OCI-LY7 (cell line): ENCODE measurements around the gene ADAT1. TPM values are rescaled to one million over a fixed set of nuclear protein-coding genes. Genes with fewer than 3 reads are reported as not detected.

Experiments used
- BruUV-seq: library from RNA; stranded (reverse); fragments of 400-500 nt; replicated peaks from 2 replicates; lab custom pipeline; 2021; lab: Mats Ljungman, UMichigan
- CTCF ChIA-PET: fragments of 300-600 bp; sonication (Branson Sonifier 250); formaldehyde crosslinking; loops from one replicate; lab custom pipeline; 2022; ENCODE audit warnings: antibody characterized with exemption; ENCODE audit not compliant: unreplicated experiment; lab: Charles Lee
- POLR2A ChIA-PET: fragments of 300-600 bp; sonication (Branson Sonifier 250); formaldehyde crosslinking; loops from one replicate; lab custom pipeline; 2022; ENCODE audit warnings: antibody characterized with exemption; lab: Charles Lee
- DNase-seq: peaks from one replicate; pipeline ENCODE4 v3.0.0-alpha.2; 2015; ENCODE audit warnings: low spot score
- H2AFZ ChIP-seq: fragments of 200-600 bp; sonication (generic), shearing (Covaris generic); 2 replicates; pipeline ENCODE4 v1.6.1; 2014; ENCODE audit warnings: mild to moderate bottlenecking, antibody characterized with exemption, low read length, moderate library complexity
- H3K27ac ChIP-seq: fragments of 200-600 bp; sonication (generic); 2 replicates; pipeline ENCODE4 v1.5.1; 2014; ENCODE audit warnings: mixed run types, low read depth, mild to moderate bottlenecking, moderate library complexity, low read length, inconsistent platforms; ENCODE audit not compliant: poor library complexity, severe bottlenecking
- H3K36me3 ChIP-seq: fragments of 200-600 bp; sonication (generic); 2 replicates; pipeline ENCODE4 v1.6.1; 2014; ENCODE audit warnings: mild to moderate bottlenecking, antibody characterized with exemption, low read length, moderate library complexity, mixed read lengths; ENCODE audit not compliant: insufficient read depth
- H3K4me1 ChIP-seq: fragments of 200-600 bp; sonication (generic); 2 replicates; pipeline ENCODE4 v1.5.1; 2014; ENCODE audit warnings: mild to moderate bottlenecking, low read length; ENCODE audit not compliant: insufficient read depth, poor library complexity, severe bottlenecking
- H3K4me2 ChIP-seq: fragments of 200-600 bp; sonication (generic); 2 replicates; pipeline ENCODE4 v1.6.1; 2014; ENCODE audit warnings: mild to moderate bottlenecking, low read length
- H3K4me3 ChIP-seq: fragments of 200-600 bp; sonication (generic); 2 replicates; pipeline ENCODE4 v1.5.1; 2014; ENCODE audit warnings: mild to moderate bottlenecking, low read depth, low read length; ENCODE audit not compliant: poor library complexity, severe bottlenecking
- H3K79me2 ChIP-seq: fragments of 200-600 bp; sonication (generic); 2 replicates; pipeline ENCODE4 v1.6.1; 2016; ENCODE audit warnings: low read depth, mild to moderate bottlenecking, low read length, moderate library complexity, mixed read lengths; ENCODE audit not compliant: insufficient read depth
- H3K9me2 ChIP-seq: fragments of 200-600 bp; sonication (generic); 2 replicates; pipeline ENCODE4 v1.6.1; 2016; ENCODE audit warnings: mild to moderate bottlenecking, low read length, mixed read lengths; ENCODE audit not compliant: insufficient read depth
- H3K9me3 ChIP-seq: fragments of 200-600 bp; sonication (generic); 2 replicates; pipeline ENCODE4 v1.6.1; 2014; ENCODE audit warnings: mild to moderate bottlenecking, mixed run types, low read length, mixed read lengths
- H4K20me1 ChIP-seq: fragments of 200-600 bp; sonication (generic); 2 replicates; pipeline ENCODE4 v1.6.1; 2014; ENCODE audit warnings: mild to moderate bottlenecking, antibody characterized with exemption, low read length, moderate library complexity, mixed read lengths; ENCODE audit not compliant: insufficient read depth
- EZH2phosphoT487 ChIP-seq: fragments of 200-600 bp; sonication (generic); IDR thresholded peaks from 2 replicates; pipeline ENCODE4 v1.6.1; 2018; ENCODE audit warnings: low read depth, borderline replicate concordance, mild to moderate bottlenecking, mixed run types, antibody characterized with exemption, low read length, moderate library complexity, mixed read lengths
- intact Hi-C: fragments of 100-400 bp; cut with micrococcal nuclease; formaldehyde crosslinking; loops from one replicate; pipeline ENCODE4 v1.10.0; 2022; ENCODE audit not compliant: unreplicated experiment
- total RNA-seq, 2 experiments: library from RNA; depleted of rRNA in 1 of 2; stranded (reverse); fragments of >200 nt in 1 of 2; shearing (Covaris generic) in 1 of 2; gene quantifications; 2 replicates each; pipeline ENCODE4 v1.2.3, GENCODE V29; 2014 to 2022
- TF ChIP-seq, protein P1 (sequence below): fragments of 200-600 bp; sonication (generic); conservative IDR thresholded peaks from 2 replicates; pipeline ENCODE4 v1.5.1; 2014; ENCODE audit warnings: mild to moderate bottlenecking, antibody characterized with exemption, low read length, moderate library complexity, mixed read lengths

The ADAT1 gene
- total RNA-seq, 2 experiments from 2014 or later, result 53.4 to 91.7 TPM

DNA sequence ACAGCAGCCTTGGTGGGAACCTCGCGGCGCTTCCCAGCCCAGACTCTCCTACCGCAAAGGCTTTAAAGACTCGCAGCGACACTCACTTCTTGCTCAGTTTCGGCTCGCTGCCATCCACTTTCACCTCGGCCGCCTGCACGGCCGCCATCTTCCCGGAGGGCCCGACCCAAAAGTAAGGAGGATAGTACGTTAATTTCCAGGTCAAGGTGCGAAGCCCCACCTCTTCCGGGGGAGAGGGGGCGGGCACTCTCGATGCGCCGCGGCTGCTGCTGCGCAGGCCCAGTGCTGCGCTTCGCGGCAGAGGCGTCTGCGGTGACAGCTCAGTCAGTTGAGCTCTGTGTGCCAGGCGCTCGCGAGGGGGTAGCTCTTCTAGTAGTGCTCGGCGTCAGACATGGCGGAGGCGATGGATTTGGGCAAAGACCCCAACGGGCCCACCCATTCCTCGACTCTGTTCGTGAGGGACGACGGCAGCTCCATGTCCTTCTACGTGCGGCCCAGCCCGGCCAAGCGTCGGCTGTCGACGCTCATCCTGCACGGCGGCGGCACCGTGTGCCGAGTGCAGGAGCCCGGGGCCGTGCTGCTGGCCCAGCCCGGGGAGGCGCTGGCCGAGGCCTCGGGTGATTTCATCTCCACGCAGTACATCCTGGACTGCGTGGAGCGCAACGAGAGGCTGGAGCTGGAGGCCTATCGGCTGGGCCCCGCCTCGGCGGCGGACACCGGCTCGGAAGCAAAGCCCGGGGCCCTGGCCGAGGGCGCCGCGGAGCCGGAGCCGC is 24.6 kb upstream of the ADAT1 start, which contains the start of the genes KARS1 and TERF2IP:
Gene KARS1 (minus strand): TSS at position 174 of the 773 bp plus-strand sequence. CDS start 26 bp downstream, at position 148.
Gene TERF2IP (plus strand): TSS at position 282 of the 773 bp plus-strand sequence. CDS start 110 bp downstream, at position 392.
- H3K27ac ChIP-seq, result peak within 1 kb of the TSS; percentile 82
- H2AFZ ChIP-seq, result peak within 1 kb of the TSS; percentile 69; the same call in 1 of the 2 replicates
- DNase-seq, result peak; percentile 93
- intact Hi-C loops, result loop anchor here (1.0 to 5.0 kb wide), 5 partner anchors 24 to 1543 kb away; partner anchors contain the start of genes ADAT1, TMEM170A and TMEM231
- CTCF ChIA-PET, result interaction anchor here (0.8 to 1.2 kb wide), 2 partner anchors 83 to 116 kb away, joined by 3 to 6 read pairs; no protein-coding TSS in a partner anchor
- H3K36me3 ChIP-seq, result peaks cover 55% of the 10 kb centered on the region
- BruUV-seq, result no TSS peak
- POLR2A ChIA-PET, result interaction anchor here (0.6 to 3.2 kb wide), 13 partner anchors 8 to 124 kb away, joined by 3 to 21 read pairs (median 5); partner anchors contain the start of genes ADAT1 and GABARAPL2
- H3K79me2 ChIP-seq, result peaks cover 96% of the 10 kb centered on the region
- peaks cover 49% of the 10 kb centered on the region for H4K20me1 ChIP-seq
- TF ChIP-seq, protein P1, sequence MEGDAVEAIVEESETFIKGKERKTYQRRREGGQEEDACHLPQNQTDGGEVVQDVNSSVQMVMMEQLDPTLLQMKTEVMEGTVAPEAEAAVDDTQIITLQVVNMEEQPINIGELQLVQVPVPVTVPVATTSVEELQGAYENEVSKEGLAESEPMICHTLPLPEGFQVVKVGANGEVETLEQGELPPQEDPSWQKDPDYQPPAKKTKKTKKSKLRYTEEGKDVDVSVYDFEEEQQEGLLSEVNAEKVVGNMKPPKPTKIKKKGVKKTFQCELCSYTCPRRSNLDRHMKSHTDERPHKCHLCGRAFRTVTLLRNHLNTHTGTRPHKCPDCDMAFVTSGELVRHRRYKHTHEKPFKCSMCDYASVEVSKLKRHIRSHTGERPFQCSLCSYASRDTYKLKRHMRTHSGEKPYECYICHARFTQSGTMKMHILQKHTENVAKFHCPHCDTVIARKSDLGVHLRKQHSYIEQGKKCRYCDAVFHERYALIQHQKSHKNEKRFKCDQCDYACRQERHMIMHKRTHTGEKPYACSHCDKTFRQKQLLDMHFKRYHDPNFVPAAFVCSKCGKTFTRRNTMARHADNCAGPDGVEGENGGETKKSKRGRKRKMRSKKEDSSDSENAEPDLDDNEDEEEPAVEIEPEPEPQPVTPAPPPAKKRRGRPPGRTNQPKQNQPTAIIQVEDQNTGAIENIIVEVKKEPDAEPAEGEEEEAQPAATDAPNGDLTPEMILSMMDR, result no peak
- no peak for TF ChIP-seq EZH2phosphoT487
- no peaks in the 10 kb centered on the region for H3K9me3 ChIP-seq
- peak within 1 kb of the TSS; percentile 87 for H3K4me2 ChIP-seq
- H3K9me2 ChIP-seq, result no peaks in the 10 kb centered on the region
- H3K4me3 ChIP-seq, result peak within 1 kb of the TSS; percentile 88
- peaks cover 57% of the 10 kb centered on the region for H3K4me1 ChIP-seq

DNA sequence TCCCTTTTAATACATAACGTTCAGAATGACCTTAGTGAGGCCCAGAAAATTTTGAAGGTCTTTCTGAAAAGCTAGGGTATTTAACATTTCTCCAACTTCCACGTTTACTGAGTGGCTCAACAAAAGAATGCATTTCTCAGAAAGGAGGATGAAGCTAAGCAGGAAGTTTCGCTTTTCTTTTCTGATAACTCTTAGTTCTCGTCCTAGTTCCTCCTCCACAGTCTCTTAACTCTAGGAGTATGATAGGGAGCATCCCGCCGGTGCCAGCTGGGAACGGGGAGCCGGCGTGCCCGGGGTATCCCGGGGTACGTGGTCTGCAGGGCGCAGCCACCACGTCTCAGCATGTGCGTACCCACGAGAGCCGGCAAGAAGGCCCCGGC is 24.0 kb upstream of the ADAT1 start:
- peak overlapping the region; percentile 87 for H3K4me2 ChIP-seq
- peak; percentile 9 for DNase-seq
- ChIA-PET POLR2A (interaction anchor here (0.6 to 3.2 kb wide), 11 partner anchors 8 to 117 kb away, joined by 3 to 21 read pairs (median 6); partner anchors contain the start of genes ADAT1 and GABARAPL2), CTCF (interaction anchor here (0.8 to 1.2 kb wide), 2 partner anchors 83 to 117 kb away, joined by 3 to 6 read pairs; no protein-coding TSS in a partner anchor)
- H4K20me1 ChIP-seq, result peaks cover 50% of the 10 kb centered on the region
- intact Hi-C loops, result loop anchor here (1.0 to 5.0 kb wide), 4 partner anchors 24 to 1543 kb away; partner anchors contain the start of genes ADAT1 and TMEM170A
- no peaks in the 10 kb centered on the region for H3K9me3 ChIP-seq
- TF ChIP-seq EZH2phosphoT487, result no peak
- TF ChIP-seq, protein P1, result no peak
- peaks cover 51% of the 10 kb centered on the region for H3K4me1 ChIP-seq
- H3K79me2 ChIP-seq, result peaks cover 95% of the 10 kb centered on the region
- peaks cover 58% of the 10 kb centered on the region for H3K36me3 ChIP-seq
- H3K27ac ChIP-seq, result peak overlapping the region; percentile 82
- H3K4me3 ChIP-seq, result peak overlapping the region; percentile 88
- no peaks in the 10 kb centered on the region for H3K9me2 ChIP-seq
- peak overlapping the region; percentile 69; the same call in 1 of the 2 replicates for H2AFZ ChIP-seq
- TSS peak; percentile 74 for BruUV-seq
